ENCODE data around the gene TMA7.
"Not testable (repeated sequence)": the region's sequence is repeated elsewhere in the genome, so short reads cannot be mapped to it uniquely, and the experiment has no call there.

The TMA7 gene

DNA sequence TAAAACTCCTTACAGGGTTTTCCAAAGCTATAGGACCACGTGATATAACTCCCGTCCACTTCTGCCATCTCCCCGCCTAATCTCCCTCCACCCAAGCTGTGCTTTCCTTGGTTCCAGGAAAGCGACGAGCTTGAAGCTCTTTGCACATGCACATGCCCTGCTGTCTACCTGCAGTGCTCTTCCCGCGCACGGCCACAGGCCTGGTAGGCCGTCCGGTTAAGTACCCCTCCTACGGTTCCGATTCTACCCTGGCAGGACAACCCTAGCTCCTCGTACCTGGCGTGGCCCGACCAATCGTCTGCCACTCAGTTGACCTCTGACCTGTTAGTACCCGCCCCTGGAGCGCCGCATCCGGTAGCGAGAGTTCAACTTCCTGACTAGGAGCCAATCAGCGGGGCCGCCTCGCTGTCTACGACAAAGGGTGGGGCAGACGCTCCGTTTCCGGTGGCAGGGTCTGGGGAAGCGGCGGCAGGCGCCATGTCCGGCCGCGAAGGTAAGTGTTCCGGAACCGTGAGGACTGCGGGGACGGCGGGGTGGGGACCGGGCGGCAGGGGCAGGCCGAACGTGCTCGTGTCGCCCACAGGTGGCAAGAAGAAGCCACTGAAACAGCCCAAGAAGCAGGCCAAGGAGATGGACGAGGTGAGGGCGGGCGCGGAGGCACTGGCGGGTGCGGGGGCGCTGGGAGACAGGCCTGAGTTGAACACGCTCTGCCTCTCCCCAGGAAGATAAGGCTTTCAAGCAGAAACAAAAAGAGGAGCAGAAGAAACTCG lies at the start of gene TMA7, which contains the start of gene CCDC51:
TMA7 (plus strand) TSS at position 438 of the 770 bp plus-strand sequence; CDS start at position 478, 40 bp downstream.
CCDC51 (minus strand) TSS at position 300 of the 770 bp plus-strand sequence. CDS start 4,991 bp downstream, outside the sequence.
- DNase-seq = peak; percentile 97

DNA sequence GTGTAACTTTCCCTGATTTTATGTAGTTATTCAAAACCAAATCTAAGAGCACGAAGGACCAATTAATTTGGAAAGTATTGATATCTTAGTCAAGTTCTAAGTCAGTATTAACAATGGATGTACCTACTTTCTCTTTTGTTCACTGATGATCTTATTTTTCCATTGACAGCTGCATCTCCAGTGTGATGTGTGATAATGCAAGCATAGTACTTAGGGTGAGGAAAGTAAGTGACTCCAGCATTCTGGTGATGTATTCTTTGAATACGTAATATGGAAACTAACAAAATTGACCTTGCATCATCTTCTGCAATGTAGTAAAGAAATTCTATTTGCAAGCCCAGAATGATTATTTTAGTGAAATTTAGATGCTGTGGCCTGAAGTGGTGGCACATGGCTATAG lies 45.7 kb upstream of the TMA7 start:
- DNase-seq = no peak

DNA sequence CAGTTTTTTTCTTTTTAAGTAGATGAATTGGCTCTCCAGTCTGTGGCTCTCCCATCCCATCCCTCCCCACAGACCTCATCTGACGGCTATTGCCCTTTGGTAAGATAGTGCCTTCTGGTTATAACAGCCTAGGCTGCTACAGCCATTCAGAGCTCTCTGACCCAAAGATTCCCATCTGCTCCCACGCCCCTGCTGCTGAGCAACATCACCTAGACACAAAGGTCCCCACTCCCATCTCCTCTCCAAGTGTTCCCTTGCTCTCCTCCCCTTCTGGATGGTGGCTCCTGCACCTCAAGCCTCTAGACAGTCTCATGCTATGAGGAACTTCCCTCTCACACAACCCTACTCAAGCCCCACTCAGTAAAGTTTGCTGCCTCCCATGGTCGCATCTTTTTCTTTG lies 44.3 kb upstream of the TMA7 start:
- DNase-seq = no peak

DNA sequence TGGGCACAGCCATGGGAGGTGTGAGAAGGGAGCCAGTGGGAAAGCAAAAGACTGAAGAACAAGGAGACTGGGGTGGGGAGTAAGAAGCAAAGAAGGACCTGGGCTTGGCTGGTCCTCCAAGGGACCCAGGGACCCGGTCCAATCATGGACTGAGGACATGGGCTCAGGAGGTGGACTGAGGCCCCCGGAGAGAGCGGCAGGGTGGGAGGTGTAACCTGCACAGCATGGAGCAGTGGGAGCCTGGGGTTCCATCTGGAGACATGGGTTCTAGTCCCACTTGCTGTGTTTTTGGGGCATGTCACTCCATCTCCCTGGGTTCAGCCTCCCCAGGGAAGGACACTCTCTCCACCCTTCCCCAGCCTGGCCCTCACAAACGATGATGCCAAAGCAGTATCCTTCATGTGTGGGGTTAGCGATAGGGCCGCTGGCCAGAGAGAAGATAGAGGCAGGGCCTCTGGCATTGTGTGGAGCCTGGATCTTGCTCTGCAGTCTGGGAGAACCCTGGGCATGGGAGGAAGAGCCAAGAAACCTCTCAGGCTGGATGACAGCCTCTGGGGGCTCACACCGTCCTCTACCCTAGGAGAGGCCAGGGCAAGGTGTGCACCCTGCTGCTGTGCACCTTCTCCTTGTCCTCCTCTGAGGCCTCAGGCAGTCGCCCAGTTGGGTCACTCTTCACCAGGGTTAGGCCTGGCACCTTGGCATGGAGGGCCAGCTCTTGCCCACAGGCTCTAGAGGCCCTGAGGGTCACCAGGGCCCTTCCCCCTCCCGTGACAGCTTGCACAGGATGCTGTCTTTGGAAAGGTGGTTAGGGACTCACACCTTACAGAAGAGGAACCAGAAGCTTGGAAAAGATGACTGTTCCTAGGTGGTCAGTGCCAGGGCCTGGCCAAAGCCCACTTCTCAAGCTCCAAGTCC lies 42.0 kb upstream of the TMA7 start:
- DNase-seq = no peak

DNA sequence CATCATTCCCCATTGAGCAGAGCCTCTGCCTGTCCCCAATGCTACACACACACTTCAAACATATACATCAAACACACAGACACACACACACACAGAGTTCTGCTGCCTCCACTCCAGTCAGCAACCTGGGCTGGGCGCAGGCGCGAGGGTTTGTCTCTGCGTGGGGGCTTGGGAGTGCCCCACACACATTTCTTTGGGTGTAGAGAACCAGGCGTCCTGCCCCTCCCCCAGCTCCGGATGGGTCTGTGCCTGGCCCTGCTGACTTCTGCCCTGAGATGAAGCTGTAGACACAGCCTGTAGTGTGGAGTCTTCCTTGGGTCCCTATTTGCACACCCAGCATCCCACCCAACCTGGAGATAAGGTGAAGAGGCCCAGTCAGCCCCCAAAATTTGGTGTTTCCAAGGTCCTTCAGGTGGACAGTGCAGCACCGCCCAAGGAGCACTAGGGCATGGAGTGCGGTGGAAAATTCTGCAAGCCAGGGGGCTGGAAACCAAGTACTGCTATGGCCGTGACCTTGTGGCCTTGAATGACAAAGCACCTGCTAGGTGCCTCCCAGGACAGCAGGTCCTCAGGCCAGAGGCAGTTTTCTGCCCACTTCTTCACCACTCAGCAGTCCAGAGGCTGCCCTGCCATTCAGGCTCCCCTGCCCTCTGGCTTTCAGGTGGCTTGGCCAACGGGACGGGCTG lies 41.2 kb upstream of the TMA7 start:
- DNase-seq = no peak

DNA sequence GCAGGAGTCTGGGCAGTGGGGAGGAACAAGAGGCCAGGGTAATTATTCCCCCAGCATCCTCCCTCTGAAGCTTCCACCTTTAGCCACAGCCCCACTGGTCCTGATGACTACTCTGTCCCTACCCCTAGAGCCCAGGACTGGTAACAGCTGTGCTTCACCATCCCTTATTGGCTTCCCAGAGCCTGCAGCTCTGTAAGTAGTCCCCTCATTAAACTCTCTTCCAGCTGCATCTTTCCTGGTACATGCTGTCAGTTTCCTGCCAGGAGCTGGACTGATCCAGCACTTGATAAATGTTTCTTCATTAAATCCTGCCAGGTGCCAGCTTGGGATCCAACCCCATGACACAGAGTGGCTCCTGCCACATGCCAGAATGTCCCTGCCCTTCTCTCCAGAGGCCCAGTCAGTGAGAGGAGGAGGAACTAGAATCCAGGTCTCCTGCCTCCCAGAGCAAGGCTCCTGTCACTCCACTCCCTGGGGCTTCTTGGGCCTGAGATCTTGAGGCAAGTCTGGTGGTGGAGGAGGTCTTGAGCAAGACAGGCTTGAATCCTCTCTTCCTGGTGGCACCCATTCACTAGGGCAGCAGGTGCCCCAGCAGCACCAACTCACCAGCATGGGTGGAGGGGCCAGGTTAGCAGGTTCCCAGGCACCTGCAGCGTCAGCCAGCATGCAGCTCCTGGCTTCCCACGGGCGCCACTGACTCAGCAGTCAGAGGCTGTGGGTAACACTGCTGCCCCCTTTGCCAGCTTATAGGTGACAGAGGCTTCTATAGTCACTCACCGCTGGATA lies 40.5 kb upstream of the TMA7 start:
- no peak for DNase-seq

DNA sequence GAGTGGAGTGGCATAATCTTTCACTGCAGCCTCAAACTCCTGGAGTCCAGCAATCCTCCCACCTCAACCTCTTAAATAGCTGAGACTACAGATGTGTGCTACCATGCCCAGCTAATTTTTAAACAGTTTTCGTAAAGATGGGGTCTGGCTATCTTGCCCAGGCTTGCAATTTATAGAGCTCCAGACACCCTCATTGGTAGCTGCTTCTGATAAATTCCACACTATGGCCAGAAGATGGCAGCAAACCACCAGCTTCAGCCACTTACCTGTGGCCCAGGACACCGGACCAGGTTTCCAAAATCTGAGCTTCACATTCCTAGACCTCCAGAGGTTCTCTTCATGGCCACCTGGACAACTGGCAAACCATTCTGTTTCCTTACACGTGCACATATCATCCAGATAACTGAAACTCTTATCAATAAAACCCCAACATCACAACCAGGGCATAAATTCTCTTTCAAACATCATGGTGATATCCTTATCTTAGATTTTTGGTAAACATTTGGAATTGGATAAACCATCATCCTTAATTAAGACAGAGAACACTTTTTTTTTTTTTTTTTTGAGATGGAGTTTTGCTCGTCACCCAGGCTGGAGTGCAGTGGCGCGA lies 39.1 kb upstream of the TMA7 start:
- peak; percentile 76 for DNase-seq

DNA sequence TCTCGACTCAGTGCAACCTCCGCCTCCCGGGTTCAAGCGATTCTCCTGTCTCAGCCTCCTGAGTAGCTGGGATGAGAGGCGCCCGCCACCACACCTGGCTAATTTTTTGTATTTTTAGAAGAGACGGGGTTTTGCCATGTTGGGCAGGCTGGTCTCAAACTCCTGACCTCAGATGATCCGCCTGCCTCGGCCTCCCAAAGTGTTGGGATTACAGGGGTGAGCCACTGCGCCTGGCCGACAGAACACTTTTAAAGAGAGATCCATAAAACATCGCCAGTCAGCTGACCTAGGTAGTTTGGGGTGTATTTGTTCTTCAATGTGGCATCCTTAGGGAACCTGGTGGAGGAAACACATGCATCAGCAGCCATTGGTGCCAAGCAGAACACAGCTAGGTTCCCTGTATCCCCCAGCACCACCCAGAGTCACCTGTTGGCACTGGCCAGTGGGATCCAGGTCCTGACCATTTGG lies 38.6 kb upstream of the TMA7 start:
- DNase-seq = not testable (repeated sequence)

DNA sequence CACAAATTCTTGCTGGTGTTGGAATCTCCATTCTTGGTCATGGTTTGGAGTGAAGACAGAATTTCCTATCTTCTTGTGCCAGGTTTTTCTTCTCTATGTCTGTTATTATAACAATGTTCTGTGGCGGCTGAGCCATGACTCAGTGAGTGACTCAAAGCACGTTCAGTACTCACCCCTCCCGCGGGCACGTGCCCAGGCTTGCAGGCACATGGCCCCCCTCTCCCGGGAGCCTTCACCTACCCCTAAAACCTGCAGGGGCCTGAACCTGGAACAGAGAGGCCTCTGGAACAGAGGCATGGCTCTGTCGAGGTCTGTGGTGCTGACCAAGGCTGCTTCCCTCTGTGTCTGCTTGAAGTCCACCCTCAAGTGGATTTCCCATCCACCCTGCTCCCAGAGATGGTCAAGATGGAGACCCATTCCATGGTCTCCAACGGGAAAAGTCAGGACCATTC lies 37.8 kb upstream of the TMA7 start:
- no peak for DNase-seq

DNA sequence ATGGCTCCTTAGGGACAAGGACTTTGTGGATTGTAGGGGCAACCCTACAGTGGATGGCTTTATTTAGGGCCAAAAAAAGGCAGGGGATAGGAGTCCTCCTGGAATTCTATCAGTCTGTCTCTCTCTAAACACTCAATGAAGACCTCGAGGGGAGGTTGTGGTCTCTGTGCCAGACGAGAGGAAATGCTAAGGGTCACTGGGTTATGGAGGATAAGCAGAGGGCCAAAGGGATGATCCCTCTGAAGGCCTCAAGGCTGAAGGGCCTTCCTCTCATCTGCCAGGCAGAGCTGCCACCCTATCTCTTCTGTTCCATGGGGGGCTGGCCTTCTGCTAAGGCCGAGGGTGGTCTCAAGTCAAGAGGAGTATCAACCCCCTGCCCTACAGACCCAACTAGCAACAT lies 37.1 kb upstream of the TMA7 start:
- DNase-seq = no peak

DNA sequence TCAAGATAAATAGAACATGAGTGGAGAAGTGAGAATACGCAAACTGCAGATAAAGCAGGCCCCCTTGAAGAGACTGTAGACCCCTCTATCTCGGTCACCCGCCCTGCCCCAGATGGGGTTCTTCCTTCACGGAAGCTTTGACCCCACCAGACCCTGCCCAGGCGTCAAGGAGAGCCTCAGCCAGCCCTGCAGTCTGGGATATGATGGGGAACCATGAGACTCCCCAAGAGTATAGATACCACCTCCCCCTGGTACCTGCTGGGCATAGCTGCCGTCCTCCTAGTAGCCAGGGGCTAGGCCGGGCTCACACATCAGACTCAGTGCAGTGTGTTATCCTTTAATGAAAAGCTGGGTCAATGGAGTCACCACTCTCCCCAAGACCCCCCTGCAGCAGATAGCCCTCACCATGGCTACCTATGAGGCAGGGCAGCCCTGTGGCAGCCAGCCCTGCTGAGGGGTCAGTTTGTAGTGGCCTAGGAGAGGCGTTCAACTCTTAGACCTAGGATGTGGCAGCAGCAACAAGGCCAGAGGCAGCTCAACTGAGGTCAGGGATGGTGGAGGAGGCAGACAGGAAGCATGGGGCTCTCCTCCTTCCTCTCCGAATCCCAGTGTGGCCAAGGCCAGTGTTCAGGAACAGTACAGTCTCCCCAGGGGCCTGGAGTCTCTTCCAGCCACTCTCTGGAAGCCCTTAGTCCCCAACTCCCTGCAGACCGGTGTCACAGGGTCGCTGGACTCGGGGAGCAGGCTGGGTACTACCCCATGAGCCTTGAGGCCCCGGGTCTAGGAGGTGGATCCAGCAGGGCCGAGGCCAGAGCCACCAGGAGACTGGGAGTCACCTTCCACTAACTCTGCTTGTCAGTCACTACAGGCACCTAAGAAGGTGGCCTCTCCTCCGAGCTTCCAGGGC lies 36.3 kb upstream of the TMA7 start:
- no peak for DNase-seq

DNA sequence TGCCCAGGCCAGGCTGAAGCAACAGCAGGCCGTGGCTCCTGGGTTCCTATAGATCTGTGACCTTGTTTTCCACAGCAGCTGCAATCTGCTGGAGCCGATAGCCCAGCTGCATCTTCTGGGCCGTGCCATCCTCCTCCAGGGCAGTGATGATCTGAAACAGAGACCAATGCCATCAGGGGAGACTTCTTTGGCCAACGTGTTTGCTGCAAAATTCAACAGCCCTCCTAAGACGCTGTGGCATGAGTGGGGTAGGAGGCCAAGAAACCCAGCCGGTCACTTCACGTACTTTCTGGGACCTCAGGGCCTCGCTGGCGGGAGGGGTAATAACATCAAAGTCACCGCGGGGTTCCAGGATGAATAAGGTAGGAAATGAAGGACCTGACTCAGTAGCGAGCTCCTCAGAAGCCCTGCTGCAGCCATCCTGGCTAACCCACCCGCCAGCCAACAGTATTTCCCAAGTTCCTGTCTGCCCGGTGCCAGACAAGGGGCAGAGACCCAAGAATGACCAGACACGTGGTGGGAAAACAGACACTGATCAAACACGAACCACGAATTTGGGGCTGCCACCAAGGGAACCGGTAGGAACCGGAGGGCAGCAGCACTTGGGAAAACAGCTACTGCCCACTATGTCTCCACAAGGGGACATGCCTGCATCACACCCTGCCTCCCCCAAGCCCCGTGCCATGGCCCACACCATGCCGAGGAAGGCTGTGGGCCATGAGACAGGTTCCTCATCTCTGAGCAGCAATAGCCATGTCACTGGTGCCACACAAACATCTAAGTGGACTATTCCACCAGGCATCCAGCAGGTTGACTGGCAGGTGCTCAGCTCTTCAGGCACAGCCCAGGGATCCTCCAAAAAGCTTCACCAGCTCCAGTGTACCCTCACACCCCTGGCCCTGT lies 35.4 kb upstream of the TMA7 start:
- no peak for DNase-seq

DNA sequence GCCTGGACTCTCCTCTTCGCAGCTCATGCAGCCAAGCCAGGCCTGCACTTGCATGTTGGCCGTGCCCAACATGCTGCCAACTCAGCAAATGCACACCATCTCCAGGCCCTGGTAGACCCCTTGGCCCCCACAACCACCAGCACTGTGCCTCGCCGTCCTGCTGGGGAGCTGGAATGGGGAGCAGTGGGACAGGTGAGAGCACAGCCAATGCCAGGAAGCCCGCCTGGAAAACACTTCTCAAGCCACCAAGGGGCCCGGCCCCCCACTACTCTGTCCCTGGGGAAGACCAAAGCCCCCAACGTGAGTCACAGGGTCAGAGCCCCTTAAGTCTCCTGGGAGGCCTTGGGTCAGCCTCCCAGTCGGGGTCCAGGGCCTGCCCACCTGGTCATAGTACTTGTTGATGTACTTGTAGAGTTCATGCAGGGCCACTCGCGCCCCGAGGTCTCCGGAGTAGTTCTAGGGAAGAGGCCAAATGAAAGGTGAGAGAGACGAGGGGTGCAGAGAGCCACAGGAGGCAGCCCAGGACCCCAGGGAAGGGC lies 34.6 kb upstream of the TMA7 start:
- DNase-seq = no peak

DNA sequence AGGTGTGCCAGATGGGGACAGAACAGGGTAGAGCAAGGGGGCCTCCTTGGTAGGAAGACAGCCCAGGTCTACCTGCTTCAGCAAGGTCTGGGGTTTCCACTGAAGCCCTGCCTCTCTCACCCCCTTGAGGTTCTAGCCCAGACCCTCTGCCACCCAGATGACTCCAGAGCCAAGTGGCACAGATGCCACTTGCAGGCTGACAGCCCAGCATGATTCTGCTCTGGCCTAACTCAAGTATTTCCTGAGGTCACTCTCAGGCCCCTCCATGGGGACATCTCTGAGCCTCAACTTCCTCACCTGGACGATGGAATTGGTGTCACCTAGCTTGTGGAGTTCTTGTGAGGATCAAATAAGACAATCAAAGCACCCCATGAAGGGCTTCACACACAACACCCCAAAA lies 34.1 kb upstream of the TMA7 start:
- no peak for DNase-seq

DNA sequence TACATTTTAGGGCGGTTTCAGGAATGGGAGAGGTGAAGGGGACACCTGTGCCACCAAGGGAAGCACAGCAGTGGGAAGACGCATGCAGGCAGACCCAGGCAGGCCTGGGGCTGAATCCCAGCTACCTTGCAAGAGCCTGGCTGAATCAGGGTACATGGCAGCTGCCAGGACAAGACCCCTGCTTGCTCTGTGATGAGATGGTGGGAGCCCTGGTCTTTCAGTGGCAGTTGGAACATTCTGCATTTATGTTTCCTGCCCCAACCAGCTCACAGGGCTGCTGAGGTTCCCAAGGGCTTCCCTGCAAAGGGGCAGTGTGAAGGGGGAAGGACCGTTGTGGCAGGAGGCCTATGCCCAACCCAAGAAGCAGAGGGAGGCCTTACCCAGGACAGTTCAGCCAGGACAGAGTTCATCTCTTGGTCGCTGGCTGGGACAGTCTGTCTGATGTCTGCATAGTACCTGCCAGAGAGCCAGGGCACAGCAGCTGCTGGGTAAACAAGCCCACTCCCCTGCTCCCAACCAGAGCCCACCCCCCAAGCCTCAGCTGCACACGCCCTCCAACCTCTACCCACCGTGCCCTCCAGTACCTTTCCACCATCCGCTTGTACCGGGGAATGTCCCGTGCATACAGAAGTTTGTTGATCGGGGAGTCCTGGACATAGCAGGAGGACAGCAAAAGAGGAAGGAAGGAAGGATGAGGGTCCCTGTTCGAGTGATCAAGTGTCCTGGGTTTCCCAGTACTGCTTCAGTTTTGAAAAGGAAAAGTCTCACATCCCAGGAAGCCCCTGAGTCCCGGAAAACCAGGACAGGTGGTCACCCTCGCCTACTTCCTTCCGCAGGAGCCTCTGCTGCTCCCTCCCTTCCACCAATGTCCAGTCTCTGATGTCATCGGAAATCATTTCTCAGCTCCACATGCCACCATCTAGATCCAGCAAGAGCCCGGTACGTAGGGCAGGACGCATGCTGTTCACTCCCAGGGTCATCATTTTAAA lies 33.3 kb upstream of the TMA7 start:
- DNase-seq = no peak

DNA sequence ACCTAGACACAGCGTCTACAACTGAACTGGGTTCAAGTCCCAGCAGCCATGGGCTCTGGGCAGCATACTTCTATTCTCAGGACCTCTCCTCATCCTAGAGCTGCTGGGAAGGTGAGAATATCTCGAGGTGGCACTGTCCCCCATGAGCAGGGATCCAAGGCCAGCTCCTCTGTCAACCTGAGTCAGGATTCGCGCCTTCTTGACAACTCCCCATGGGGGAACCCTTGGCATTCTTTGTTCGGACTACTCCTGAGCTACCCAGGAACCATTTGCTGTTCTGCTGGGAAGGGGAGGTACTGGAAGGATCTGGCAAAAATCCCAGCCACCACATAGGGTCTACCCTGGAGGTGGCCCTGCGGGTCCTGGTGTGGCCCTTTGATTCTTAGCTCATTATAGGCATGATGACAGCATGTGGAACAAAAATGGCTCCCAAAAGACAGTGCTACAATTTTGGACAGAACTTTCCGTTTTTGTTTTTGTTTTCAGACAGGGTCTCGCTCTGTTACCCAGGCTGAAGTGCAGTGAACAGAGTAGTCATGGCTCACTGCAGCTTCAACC lies 32.4 kb upstream of the TMA7 start:
- no peak for DNase-seq

DNA sequence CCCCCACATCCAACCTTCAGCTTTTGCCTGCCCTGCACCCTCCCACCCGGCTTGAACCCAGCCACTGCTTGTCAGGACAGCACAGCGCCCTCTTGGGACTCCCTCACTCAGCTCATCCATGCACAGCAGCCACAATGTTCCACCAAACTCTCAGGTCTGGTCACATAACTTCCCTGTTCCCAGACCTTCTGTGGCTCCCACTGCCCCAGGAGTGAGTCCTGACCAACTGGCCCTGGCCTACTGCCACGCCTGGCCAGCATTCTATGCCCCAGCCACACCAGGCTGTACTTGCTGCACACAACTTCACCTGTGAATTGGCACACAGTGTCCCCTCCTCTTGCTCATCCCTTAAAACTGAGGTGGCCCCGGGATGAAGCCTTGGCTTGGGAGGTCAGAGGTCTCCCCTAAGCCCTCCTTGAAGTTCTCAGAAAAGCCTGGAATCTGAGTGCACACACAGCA lies 31.2 kb upstream of the TMA7 start:
- no peak for DNase-seq

All from CD4-positive, alpha-beta T cell treated with Interleukin-4 for 4 hours (primary cell).